Calu3 (cell line): ENCODE data around the gene CES5A. TPM values are rescaled to one million over a fixed set of nuclear protein-coding genes. Genes with fewer than 3 reads are reported as not detected.

ENCODE experiments used
- BruUV-seq: library from RNA; stranded (reverse); fragments of 400-500 nt; replicated peaks from 2 replicates; lab custom pipeline; 2021; lab: Mats Ljungman, UMichigan
- CTCF ChIA-PET: fragments of 300-600 bp; sonication (Branson Sonifier 250); formaldehyde crosslinking; loops from one replicate; lab custom pipeline; 2022; ENCODE audit warnings: antibody characterized with exemption; lab: Charles Lee
- DNase-seq: peaks from one replicate; pipeline ENCODE4 v3.0.0; 2022
- H3K27ac Mint-ChIP-seq: one replicate; pipeline ENCODE4 v1.8.0; 2022; ENCODE audit warnings: mixed read lengths; ENCODE audit not compliant: unreplicated experiment
- H3K27me3 Mint-ChIP-seq: one replicate; pipeline ENCODE4 v1.8.0; 2022; ENCODE audit warnings: mixed read lengths; ENCODE audit not compliant: unreplicated experiment
- H3K36me3 Mint-ChIP-seq: one replicate; pipeline ENCODE4 v1.8.0; 2022; ENCODE audit warnings: mild to moderate bottlenecking, moderate library complexity, mixed read lengths; ENCODE audit not compliant: insufficient read depth, unreplicated experiment
- H3K4me1 Mint-ChIP-seq: one replicate; pipeline ENCODE4 v1.8.0; 2022; ENCODE audit warnings: mild to moderate bottlenecking, low read depth, mixed read lengths; ENCODE audit not compliant: unreplicated experiment
- H3K4me3 Mint-ChIP-seq: one replicate; pipeline ENCODE4 v1.8.0; 2022; ENCODE audit warnings: mild to moderate bottlenecking, low read depth, moderate library complexity, mixed read lengths; ENCODE audit not compliant: unreplicated experiment
- H3K9me3 Mint-ChIP-seq: one replicate; pipeline ENCODE4 v1.8.0; 2022; ENCODE audit warnings: low read depth, mixed read lengths; ENCODE audit not compliant: unreplicated experiment
- intact Hi-C: fragments of 100-400 bp; cut with micrococcal nuclease; formaldehyde crosslinking; loops from one replicate; pipeline ENCODE4 v1.10.0; 2022; ENCODE audit not compliant: unreplicated experiment
- total RNA-seq: library from RNA; stranded (reverse); gene quantifications from 2 replicates; pipeline ENCODE4 v1.2.3, GENCODE V29; 2022
- TF ChIP-seq, protein P1 (sequence below): fragments of 200-600 bp; IDR thresholded peaks from one replicate; pipeline ENCODE4 v1.8.0; 2022; ENCODE audit warnings: antibody characterized with exemption; ENCODE audit not compliant: unreplicated experiment

The CES5A gene
- total RNA-seq, 1 experiment from 2014 or later = not detected

DNA sequence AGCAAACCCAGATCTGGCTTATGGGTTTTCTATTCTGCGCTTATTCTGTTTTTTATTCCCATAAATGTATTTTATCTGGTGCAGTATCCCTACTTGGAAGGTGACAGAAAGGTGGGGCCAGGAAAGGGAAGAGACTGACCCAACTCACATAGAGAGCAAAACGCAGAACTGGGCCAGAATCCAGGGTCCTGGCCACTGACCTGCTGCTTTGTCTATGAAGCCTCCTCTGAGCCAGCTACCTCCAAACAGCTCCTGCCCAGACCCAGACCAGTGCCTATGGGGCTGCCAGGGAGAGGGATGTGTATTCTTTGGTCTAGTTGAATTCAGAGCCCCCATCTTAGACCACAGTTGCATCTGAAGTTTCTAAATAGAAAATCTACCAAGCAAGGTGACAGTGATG lies 36.4 kb upstream of the CES5A start:
- no peak for DNase-seq
- no peaks in the 10 kb centered on the region for H3K9me3 Mint-ChIP-seq
- no TSS peak for BruUV-seq
- CTCF ChIA-PET = no interaction called here
- no peaks in the 10 kb centered on the region for H3K4me1 Mint-ChIP-seq
- no peak overlapping the region for H3K27ac Mint-ChIP-seq
- H3K27me3 Mint-ChIP-seq = peaks cover 80% of the 10 kb centered on the region
- H3K36me3 Mint-ChIP-seq = no peaks in the 10 kb centered on the region
- TF ChIP-seq, protein P1, sequence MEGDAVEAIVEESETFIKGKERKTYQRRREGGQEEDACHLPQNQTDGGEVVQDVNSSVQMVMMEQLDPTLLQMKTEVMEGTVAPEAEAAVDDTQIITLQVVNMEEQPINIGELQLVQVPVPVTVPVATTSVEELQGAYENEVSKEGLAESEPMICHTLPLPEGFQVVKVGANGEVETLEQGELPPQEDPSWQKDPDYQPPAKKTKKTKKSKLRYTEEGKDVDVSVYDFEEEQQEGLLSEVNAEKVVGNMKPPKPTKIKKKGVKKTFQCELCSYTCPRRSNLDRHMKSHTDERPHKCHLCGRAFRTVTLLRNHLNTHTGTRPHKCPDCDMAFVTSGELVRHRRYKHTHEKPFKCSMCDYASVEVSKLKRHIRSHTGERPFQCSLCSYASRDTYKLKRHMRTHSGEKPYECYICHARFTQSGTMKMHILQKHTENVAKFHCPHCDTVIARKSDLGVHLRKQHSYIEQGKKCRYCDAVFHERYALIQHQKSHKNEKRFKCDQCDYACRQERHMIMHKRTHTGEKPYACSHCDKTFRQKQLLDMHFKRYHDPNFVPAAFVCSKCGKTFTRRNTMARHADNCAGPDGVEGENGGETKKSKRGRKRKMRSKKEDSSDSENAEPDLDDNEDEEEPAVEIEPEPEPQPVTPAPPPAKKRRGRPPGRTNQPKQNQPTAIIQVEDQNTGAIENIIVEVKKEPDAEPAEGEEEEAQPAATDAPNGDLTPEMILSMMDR = no peak
- H3K4me3 Mint-ChIP-seq = no peak overlapping the region
- intact Hi-C loops = no loop called here

DNA sequence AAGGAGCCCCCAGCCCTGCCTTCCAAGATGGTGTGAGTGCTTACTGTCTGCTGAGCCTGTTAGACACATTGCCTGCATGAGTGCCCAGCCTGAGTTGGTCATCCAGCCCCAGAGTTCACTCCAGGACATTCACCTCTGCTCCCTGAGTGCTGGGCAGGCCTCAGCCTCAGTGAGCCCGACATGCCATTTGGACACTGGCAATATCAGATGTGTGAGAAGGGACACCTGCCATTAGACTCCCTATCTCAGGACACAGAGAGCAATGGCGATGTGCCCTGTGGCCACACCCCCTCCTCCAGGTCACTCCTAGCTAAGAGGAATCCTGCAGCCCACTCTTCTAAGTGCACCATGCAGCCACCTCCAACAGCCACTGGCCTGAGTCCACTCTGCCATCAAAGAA lies 34.7 kb upstream of the CES5A start:
- intact Hi-C loops = no loop called here
- peaks cover 80% of the 10 kb centered on the region for H3K27me3 Mint-ChIP-seq

DNA sequence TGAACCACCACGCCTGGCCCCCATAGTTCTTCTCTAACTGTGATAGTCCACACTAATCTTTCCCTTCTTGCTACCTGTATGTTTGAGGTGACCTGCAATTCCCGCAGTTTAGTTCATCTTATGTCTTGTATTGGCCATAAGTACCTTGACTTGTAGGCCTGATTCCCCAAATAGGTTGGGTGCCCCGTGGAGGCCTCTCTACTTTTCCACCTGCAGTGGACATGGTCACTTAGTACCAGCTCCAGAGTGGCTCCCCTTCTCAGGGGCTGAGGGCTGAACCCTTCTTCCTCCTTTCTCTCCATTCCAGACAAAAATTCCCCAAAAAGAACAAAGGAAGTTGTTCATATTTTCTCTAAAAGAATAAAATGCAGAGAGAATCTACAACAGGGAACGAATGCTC lies 33.5 kb upstream of the CES5A start:
- TF ChIP-seq, protein P1 = no peak
- no TSS peak for BruUV-seq
- Mint-ChIP-seq H3K4me3 (no peak overlapping the region), H3K27me3 (peaks cover 85% of the 10 kb centered on the region), H3K4me1 (no peaks in the 10 kb centered on the region), H3K27ac (no peak overlapping the region), H3K9me3 (peaks cover 3% of the 10 kb centered on the region), H3K36me3 (no peaks in the 10 kb centered on the region)
- intact Hi-C loops = no loop called here
- CTCF ChIA-PET = no interaction called here
- no peak for DNase-seq

More for the DNA sequence above, 34.7 kb upstream of the CES5A start:
- CTCF ChIA-PET = no interaction called here
- BruUV-seq = no TSS peak
- TF ChIP-seq, protein P1 = no peak
- Mint-ChIP-seq H3K4me3 (no peak overlapping the region), H3K4me1 (no peaks in the 10 kb centered on the region), H3K27ac (no peak overlapping the region), H3K9me3 (no peaks in the 10 kb centered on the region), H3K36me3 (no peaks in the 10 kb centered on the region)
- DNase-seq = no peak

DNA sequence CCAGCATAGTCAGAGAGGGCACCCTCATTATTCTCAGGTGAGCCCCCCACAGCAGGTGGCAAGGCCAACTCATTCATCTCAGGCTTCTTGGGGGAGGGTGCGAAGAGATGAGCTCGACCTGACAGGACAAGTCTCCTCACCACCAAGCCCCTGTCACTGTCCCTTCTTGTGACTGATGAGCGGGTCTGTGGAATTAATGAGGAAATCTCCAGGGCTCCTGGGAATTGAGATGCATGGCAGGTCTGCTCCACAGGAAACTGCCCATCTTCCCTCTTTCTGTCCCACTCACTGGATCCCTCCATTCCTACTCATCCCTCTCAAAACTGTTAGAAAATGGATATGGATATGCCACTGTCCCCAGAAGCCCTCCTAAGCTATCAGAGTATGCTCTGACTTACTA lies 32.5 kb upstream of the CES5A start:
- BruUV-seq = no TSS peak
- no peaks in the 10 kb centered on the region for H3K36me3 Mint-ChIP-seq
- no peak for DNase-seq
- intact Hi-C loops = no loop called here
- H3K4me3 Mint-ChIP-seq = no peak overlapping the region
- peaks cover 86% of the 10 kb centered on the region for H3K27me3 Mint-ChIP-seq
- TF ChIP-seq, protein P1 = no peak
- H3K4me1 Mint-ChIP-seq = no peaks in the 10 kb centered on the region
- CTCF ChIA-PET = no interaction called here
- peaks cover 4% of the 10 kb centered on the region for H3K9me3 Mint-ChIP-seq
- no peak overlapping the region for H3K27ac Mint-ChIP-seq
